Measurements from ENCODE around the gene NINJ2. TPM values are rescaled to one million over a fixed set of nuclear protein-coding genes. Genes with fewer than 3 reads are reported as not detected.

The NINJ2 gene
- total and polyA plus RNA-seq, 4 donors, result 5.8 to 28.4 (median 14.3) TPM

DNA sequence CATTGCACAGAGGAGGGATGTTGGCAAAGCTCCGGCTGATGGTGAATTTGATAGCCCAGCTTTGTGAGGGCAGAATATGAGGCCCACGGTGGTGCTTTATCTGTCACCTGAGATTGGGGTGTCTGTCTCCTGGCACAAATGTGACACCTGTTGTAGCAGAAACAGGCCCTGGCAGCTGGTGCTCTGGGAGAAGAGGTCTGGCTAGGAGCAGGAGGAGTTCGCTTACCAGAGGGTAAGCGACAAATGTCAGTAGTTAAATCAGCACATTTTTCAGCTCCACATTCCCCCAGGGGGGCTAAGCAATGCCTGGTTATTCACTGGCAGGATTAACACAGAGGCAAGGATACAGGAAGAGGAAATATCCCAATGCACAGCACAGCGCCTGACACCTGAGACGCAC is 132.4 kb downstream of the NINJ2 start:
- H3K36me3 ChIP-seq (ENCODE audit: control insufficient read depth in 4 of 4, insufficient read depth in 4 of 4, low read length in 4 of 4), result no peaks in the 10 kb centered on the region
- peaks cover 0 to 10% (median 3%) of the 10 kb centered on the region in 4 donors for H3K9me3 ChIP-seq (ENCODE audit: control insufficient read depth in 4 of 4, insufficient read depth in 3 of 4, low read length in 3 of 4)
- H3K9ac ChIP-seq (ENCODE audit: insufficient read depth in 1 of 2, low read length in 2 of 2), result no peak overlapping the region
- peak overlapping the region in 1 of 2 donors; percentile 76 for H3K27ac ChIP-seq (ENCODE audit: low read depth in 1 of 2, low read length in 1 of 2)
- ATAC-seq (ENCODE audit: insufficient read depth, low FRiP score) (no peak), DNase-seq (no peak)
- 93% methylated on average over 6 of the region's 6 CpGs for WGBS, 2 donors
- TF ChIP-seq, protein P1, sequence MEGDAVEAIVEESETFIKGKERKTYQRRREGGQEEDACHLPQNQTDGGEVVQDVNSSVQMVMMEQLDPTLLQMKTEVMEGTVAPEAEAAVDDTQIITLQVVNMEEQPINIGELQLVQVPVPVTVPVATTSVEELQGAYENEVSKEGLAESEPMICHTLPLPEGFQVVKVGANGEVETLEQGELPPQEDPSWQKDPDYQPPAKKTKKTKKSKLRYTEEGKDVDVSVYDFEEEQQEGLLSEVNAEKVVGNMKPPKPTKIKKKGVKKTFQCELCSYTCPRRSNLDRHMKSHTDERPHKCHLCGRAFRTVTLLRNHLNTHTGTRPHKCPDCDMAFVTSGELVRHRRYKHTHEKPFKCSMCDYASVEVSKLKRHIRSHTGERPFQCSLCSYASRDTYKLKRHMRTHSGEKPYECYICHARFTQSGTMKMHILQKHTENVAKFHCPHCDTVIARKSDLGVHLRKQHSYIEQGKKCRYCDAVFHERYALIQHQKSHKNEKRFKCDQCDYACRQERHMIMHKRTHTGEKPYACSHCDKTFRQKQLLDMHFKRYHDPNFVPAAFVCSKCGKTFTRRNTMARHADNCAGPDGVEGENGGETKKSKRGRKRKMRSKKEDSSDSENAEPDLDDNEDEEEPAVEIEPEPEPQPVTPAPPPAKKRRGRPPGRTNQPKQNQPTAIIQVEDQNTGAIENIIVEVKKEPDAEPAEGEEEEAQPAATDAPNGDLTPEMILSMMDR (IDR thresholded peaks at IDR 0.05; ENCODE audit: control extremely low read depth, extremely low read depth), result no peak
- H3K4me3 ChIP-seq, result no peak overlapping the region
- no peaks in the 10 kb centered on the region for H3K27me3 ChIP-seq (ENCODE audit: control insufficient read depth in 3 of 3, insufficient read depth in 3 of 3, low read length in 2 of 3)
- no peaks in the 10 kb centered on the region for H3K4me1 ChIP-seq (ENCODE audit: control insufficient read depth in 5 of 5, insufficient read depth in 5 of 5, low read length in 5 of 5)

DNA sequence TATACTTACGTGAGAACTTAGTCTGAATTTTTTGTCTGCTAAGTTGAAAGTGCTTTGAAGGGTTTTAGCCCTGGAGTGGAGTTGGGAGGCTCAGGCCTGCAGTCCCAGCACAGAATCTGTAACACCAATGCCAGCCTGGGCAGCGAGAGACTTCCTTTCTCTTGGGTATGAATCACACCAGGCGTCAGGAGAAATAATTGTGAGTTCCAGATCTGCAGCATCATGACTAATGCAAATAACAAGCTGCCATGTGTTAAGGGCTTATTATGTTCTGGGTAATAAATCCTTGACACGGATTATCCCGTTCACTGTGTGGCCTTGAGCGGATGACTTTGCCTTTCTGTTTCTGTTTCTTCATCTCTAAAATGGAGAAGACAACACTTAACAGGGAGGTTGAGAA is 132.9 kb downstream of the NINJ2 start:
- H3K4me1 ChIP-seq (ENCODE audit: control insufficient read depth in 5 of 5, insufficient read depth in 5 of 5, low read length in 5 of 5), result no peaks in the 10 kb centered on the region
- no peak overlapping the region for H3K4me3 ChIP-seq
- H3K9ac ChIP-seq (ENCODE audit: insufficient read depth in 1 of 2, low read length in 2 of 2), result no peak overlapping the region
- 94 to 96% methylated on average over 6 of the region's 6 CpGs for WGBS, 2 donors
- DNase-seq (no peak), ATAC-seq (ENCODE audit: insufficient read depth, low FRiP score) (no peak)
- peak overlapping the region in 1 of 2 donors; percentile 76 for H3K27ac ChIP-seq (ENCODE audit: low read depth in 1 of 2, low read length in 1 of 2)
- TF ChIP-seq, protein P1 (IDR thresholded peaks at IDR 0.05; ENCODE audit: control extremely low read depth, extremely low read depth), result no peak
- no peaks in the 10 kb centered on the region for H3K36me3 ChIP-seq (ENCODE audit: control insufficient read depth in 4 of 4, insufficient read depth in 4 of 4, low read length in 4 of 4)
- H3K9me3 ChIP-seq (ENCODE audit: control insufficient read depth in 4 of 4, insufficient read depth in 3 of 4, low read length in 3 of 4), result peaks cover 0 to 10% (median 3%) of the 10 kb centered on the region in 4 donors
- no peaks in the 10 kb centered on the region for H3K27me3 ChIP-seq (ENCODE audit: control insufficient read depth in 3 of 3, insufficient read depth in 3 of 3, low read length in 2 of 3)

DNA sequence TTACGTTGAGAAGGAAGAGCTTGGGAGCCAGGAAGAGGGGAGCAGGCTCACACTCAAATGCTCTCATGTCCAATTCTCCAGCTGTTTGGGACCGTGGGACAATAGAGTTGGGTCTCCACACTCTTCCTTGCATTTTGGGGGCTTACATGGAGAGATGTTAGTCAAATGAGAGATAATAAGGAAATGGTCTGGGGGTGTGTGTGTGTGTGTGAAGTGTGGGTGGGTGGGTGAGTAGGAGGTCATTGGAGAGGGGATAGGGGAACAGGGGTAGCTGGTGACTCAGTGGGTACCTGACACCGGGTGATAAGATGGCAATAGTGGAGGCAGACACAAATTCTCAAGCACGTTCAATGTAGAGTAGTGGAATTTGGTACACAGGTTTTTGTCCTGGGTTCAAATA is 135.5 kb downstream of the NINJ2 start:
- no peak overlapping the region for H3K4me3 ChIP-seq
- H3K9me3 ChIP-seq (ENCODE audit: control insufficient read depth in 4 of 4, insufficient read depth in 3 of 4, low read length in 3 of 4), result peaks cover 0 to 7% (median 3%) of the 10 kb centered on the region in 4 donors
- no peak for ATAC-seq (ENCODE audit: insufficient read depth, low FRiP score)
- H3K27me3 ChIP-seq (ENCODE audit: control insufficient read depth in 3 of 3, insufficient read depth in 3 of 3, low read length in 2 of 3), result no peaks in the 10 kb centered on the region
- no peak overlapping the region for H3K27ac ChIP-seq (ENCODE audit: low read depth in 1 of 2, low read length in 1 of 2)
- no peak overlapping the region for H3K9ac ChIP-seq (ENCODE audit: insufficient read depth in 1 of 2, low read length in 2 of 2)
- no peak for DNase-seq
- no peaks in the 10 kb centered on the region for H3K36me3 ChIP-seq (ENCODE audit: control insufficient read depth in 4 of 4, insufficient read depth in 4 of 4, low read length in 4 of 4)
- TF ChIP-seq, protein P1 (IDR thresholded peaks at IDR 0.05; ENCODE audit: control extremely low read depth, extremely low read depth), result no peak
- H3K4me1 ChIP-seq (ENCODE audit: control insufficient read depth in 5 of 5, insufficient read depth in 5 of 5, low read length in 5 of 5), result no peaks in the 10 kb centered on the region
- WGBS, 2 donors, result 83 to 86% methylated on average over 4 of the region's 4 CpGs

DNA sequence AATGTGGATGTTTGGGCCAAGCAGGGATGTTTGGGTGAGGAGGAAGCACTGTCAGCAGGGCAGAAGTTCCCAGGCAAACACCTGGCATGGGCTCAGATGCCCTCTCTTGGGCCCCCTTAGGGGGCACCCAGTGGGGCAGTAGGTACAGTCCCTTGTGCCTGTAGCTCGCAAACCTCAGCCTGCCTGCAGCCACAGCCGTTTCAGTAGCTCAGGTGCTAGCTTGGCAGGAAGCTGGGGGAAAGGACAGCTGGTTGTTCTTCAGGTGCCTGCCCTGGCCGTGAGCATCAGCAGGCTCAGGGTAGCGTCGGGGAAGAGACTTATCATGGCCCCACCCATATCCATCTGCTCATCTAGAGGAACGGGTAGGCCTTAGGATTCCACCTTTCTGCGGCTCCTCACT is 136.0 kb downstream of the NINJ2 start:
- ATAC-seq (ENCODE audit: insufficient read depth, low FRiP score) (no peak), DNase-seq (no peak)
- Histone ChIP-seq H3K9ac (ENCODE audit: insufficient read depth in 1 of 2, low read length in 2 of 2) (no peak overlapping the region), H3K27ac (ENCODE audit: low read depth in 1 of 2, low read length in 1 of 2) (no peak overlapping the region), H3K27me3 (ENCODE audit: control insufficient read depth in 3 of 3, insufficient read depth in 3 of 3, low read length in 2 of 3) (no peaks in the 10 kb centered on the region), H3K9me3 (ENCODE audit: control insufficient read depth in 4 of 4, insufficient read depth in 3 of 4, low read length in 3 of 4) (peaks cover 0 to 6% (median 2%) of the 10 kb centered on the region in 4 donors), H3K4me1 (ENCODE audit: control insufficient read depth in 5 of 5, insufficient read depth in 5 of 5, low read length in 5 of 5) (no peaks in the 10 kb centered on the region), H3K4me3 (no peak overlapping the region), H3K36me3 (ENCODE audit: control insufficient read depth in 4 of 4, insufficient read depth in 4 of 4, low read length in 4 of 4) (no peaks in the 10 kb centered on the region)
- 81% methylated on average over 7 of the region's 7 CpGs for WGBS, 2 donors
- TF ChIP-seq, protein P1 (IDR thresholded peaks at IDR 0.05; ENCODE audit: control extremely low read depth, extremely low read depth), result no peak

Data from lung (tissue), 12 donors.